Measurements from ENCODE around the gene RPTOR.

The RPTOR gene

GRCh38 chr17:80980397-80981061 lies 435.9 kb downstream of the RPTOR start:
- Mint-ChIP-seq H3K4me3 (peak overlapping the region; percentile 4 to 59), H3K27me3 (peaks cover 17 to 19% of the 10 kb centered on the region in 2 donors), H3K4me1 (peaks cover 9 to 14% of the 10 kb centered on the region in 2 donors), H3K9me3 (no peaks in the 10 kb centered on the region), H3K36me3 (no peaks in the 10 kb centered on the region), H3K27ac (peak overlapping the region; percentile 7)
- DNase-seq (no peak), ATAC-seq (replicated peaks) (peak; percentile 63 to 71)

DNA sequence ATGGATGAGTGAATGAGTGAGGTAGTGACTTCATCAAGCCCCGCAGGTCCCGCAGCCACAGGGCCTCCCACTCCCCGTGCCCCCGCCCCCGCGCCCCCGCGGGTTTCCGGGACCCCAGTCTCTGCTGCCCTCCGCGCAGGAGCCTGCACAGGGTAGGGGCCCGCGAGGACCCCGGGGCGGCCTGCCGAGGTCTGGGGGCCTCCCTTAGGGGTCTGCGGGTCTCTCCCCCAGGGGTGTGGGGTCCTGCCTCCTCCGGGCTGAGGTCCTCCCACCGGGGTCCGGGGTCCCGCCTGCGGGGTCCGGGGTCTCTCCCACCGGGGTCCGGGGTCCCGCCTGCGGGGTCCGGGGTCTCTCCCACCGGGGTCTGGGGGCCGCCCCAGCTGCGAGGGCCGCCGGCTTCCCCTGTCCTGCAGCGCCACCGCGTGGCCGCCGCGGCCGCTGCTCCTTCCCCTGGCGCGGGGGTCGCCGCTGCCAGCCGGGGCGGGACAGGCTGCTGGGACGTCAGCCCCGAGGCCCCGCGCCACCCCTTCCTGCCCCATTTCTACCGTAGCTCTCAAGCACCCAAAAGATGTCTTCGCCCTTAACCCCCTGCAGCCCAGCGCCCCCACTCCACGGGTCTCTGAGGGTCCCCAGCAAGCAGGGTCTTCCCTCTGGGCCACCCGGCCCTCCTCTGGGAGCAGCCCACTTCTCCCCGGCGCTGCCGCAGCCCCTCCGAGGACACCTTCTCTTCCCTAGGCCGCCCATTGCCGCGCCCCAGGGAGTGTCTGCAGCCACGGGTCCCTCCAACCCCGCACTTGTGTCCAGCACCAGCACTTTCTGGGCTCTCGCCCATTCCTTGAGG lies 436.6 kb downstream of the RPTOR start:
- ATAC-seq (replicated peaks) (peak; percentile 79 to 81), DNase-seq (no peak)
- H3K9me3 Mint-ChIP-seq = no peaks in the 10 kb centered on the region
- H3K27ac Mint-ChIP-seq = peak overlapping the region; percentile 75
- H3K4me3 Mint-ChIP-seq = peak overlapping the region; percentile 4 to 59
- H3K4me1 Mint-ChIP-seq = peaks cover 9 to 22% of the 10 kb centered on the region in 2 donors
- peaks cover 17 to 19% of the 10 kb centered on the region in 2 donors for H3K27me3 Mint-ChIP-seq
- H3K36me3 Mint-ChIP-seq = no peaks in the 10 kb centered on the region

- H3K4me1 Mint-ChIP-seq = peaks cover 13 to 28% of the 10 kb centered on the region in 2 donors
- H3K9me3 Mint-ChIP-seq = no peaks in the 10 kb centered on the region
- H3K36me3 Mint-ChIP-seq = no peaks in the 10 kb centered on the region
- ATAC-seq (replicated peaks) (no peak), DNase-seq (no peak)
- peaks cover 17 to 19% of the 10 kb centered on the region in 2 donors for H3K27me3 Mint-ChIP-seq
- peak overlapping the region in 1 of 2 donors; percentile 6 for H3K4me3 Mint-ChIP-seq
- H3K27ac Mint-ChIP-seq = no peak overlapping the region
Measured at GRCh38 chr17:80981929-80982425, 437.3 kb downstream of the RPTOR start.

GRCh38 chr17:80982426-80982974 lies 437.9 kb downstream of the RPTOR start:
- no peak overlapping the region for H3K27ac Mint-ChIP-seq
- no peak for ATAC-seq (replicated peaks)
- H3K36me3 Mint-ChIP-seq = no peaks in the 10 kb centered on the region
- no peak for DNase-seq
- H3K4me3 Mint-ChIP-seq = no peak overlapping the region
- H3K9me3 Mint-ChIP-seq = no peaks in the 10 kb centered on the region
- peaks cover 18 to 33% of the 10 kb centered on the region in 2 donors for H3K4me1 Mint-ChIP-seq
- peaks cover 17 to 19% of the 10 kb centered on the region in 2 donors for H3K27me3 Mint-ChIP-seq

- Mint-ChIP-seq H3K27ac (no peak overlapping the region), H3K36me3 (no peaks in the 10 kb centered on the region), H3K27me3 (peaks cover 17 to 19% of the 10 kb centered on the region in 2 donors), H3K4me3 (no peak overlapping the region), H3K4me1 (peaks cover 21 to 41% of the 10 kb centered on the region in 2 donors), H3K9me3 (no peaks in the 10 kb centered on the region)
- ATAC-seq (replicated peaks) = no peak
- DNase-seq = no peak
Measured at GRCh38 chr17:80983545-80983944, 438.9 kb downstream of the RPTOR start.

GRCh38 chr17:80984749-80985148 lies 440.1 kb downstream of the RPTOR start:
- H3K27ac Mint-ChIP-seq = no peak overlapping the region
- DNase-seq (no peak), ATAC-seq (replicated peaks) (no peak)
- no peak overlapping the region for H3K4me3 Mint-ChIP-seq
- H3K36me3 Mint-ChIP-seq = no peaks in the 10 kb centered on the region
- no peaks in the 10 kb centered on the region for H3K9me3 Mint-ChIP-seq
- H3K4me1 Mint-ChIP-seq = peaks cover 26 to 48% of the 10 kb centered on the region in 2 donors
- H3K27me3 Mint-ChIP-seq = peaks cover 12 to 13% of the 10 kb centered on the region in 2 donors

GRCh38 chr17:80986046-80986445 lies 441.4 kb downstream of the RPTOR start:
- Mint-ChIP-seq H3K9me3 (no peaks in the 10 kb centered on the region), H3K4me3 (no peak overlapping the region), H3K4me1 (peaks cover 19 to 47% of the 10 kb centered on the region in 2 donors), H3K27me3 (no peaks in the 10 kb centered on the region), H3K36me3 (no peaks in the 10 kb centered on the region), H3K27ac (no peak overlapping the region)
- ATAC-seq (replicated peaks) (no peak), DNase-seq (no peak)

- Mint-ChIP-seq H3K4me3 (peak overlapping the region; percentile 44), H3K36me3 (no peaks in the 10 kb centered on the region), H3K27me3 (no peaks in the 10 kb centered on the region), H3K9me3 (no peaks in the 10 kb centered on the region), H3K4me1 (peaks cover 19 to 48% of the 10 kb centered on the region in 2 donors), H3K27ac (peak overlapping the region; percentile 63)
- no peak for DNase-seq
- peak; percentile 38 for ATAC-seq (replicated peaks)
Measured at GRCh38 chr17:80986816-80987475, 442.3 kb downstream of the RPTOR start.

GRCh38 chr17:80987941-80988461 lies 443.4 kb downstream of the RPTOR start:
- DNase-seq (no peak), ATAC-seq (replicated peaks) (peak; percentile 6 to 16)
- peaks cover 22 to 55% of the 10 kb centered on the region in 2 donors for H3K4me1 Mint-ChIP-seq
- no peaks in the 10 kb centered on the region for H3K9me3 Mint-ChIP-seq
- no peaks in the 10 kb centered on the region for H3K36me3 Mint-ChIP-seq
- H3K4me3 Mint-ChIP-seq = no peak overlapping the region
- H3K27me3 Mint-ChIP-seq = no peaks in the 10 kb centered on the region
- H3K27ac Mint-ChIP-seq = peak overlapping the region; percentile 56

DNA sequence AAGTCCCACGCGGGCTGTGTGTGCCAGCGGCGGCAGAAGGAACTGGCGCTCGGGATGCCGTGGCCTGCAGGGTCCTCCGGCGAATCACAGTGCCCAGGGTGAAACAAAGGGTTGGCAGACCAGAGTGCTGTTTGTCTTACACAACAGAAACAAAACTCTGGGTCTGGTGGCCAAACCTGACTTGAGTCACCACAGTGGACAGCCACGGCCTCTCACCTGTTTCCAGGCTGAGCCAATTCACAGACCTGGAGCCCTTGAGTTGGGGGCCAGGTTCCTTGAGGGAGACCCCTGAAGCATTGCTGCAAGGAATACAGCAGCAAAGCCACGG lies 444.9 kb downstream of the RPTOR start:
- no peaks in the 10 kb centered on the region for H3K27me3 Mint-ChIP-seq
- ATAC-seq (replicated peaks) = no peak
- DNase-seq = no peak
- H3K4me1 Mint-ChIP-seq = peaks cover 26 to 63% of the 10 kb centered on the region in 2 donors
- no peaks in the 10 kb centered on the region for H3K9me3 Mint-ChIP-seq
- H3K27ac Mint-ChIP-seq = no peak overlapping the region
- peaks cover 0 to 3% of the 10 kb centered on the region in 2 donors for H3K36me3 Mint-ChIP-seq
- H3K4me3 Mint-ChIP-seq = no peak overlapping the region

- no peaks in the 10 kb centered on the region for H3K27me3 Mint-ChIP-seq
- peaks cover 26 to 57% of the 10 kb centered on the region in 2 donors for H3K4me1 Mint-ChIP-seq
- peaks cover 11 to 12% of the 10 kb centered on the region in 2 donors for H3K36me3 Mint-ChIP-seq
- H3K9me3 Mint-ChIP-seq = no peaks in the 10 kb centered on the region
- H3K27ac Mint-ChIP-seq = peak overlapping the region; percentile 88
- ATAC-seq (replicated peaks) (peak; percentile 2 to 8), DNase-seq (no peak)
- H3K4me3 Mint-ChIP-seq = peak overlapping the region; percentile 81 to 82
Measured at GRCh38 chr17:80990921-80991644, 446.4 kb downstream of the RPTOR start.

DNA sequence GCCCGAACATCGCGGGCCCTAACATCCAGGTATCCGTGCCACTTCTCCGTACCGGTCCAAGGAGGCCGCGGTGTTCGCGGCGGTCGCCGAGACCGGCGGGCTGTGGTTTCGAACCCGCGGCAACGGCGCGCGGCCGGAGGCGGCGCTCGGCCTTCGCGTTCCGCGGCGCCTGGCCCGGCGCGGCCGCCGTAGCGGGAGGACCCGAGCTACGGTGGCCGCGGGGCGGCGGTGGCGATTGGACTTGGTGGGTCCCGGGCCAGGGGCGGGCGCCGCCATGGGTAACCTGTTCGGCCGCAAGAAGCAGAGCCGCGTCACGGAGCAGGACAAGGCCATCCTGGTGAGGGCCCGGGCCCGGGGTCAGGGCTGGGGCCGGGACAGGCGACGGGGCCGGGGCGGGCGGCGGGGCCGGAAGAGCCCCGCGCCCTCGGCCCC lies 447.0 kb downstream of the RPTOR start, which contains the start of gene CHMP6:
TSS of gene CHMP6 (plus strand) at position 197 of the 432 bp plus-strand sequence. CDS start at position 275, 78 bp downstream.
- peak within 1 kb of the TSS; percentile 81 to 82 for H3K4me3 Mint-ChIP-seq
- peak; percentile 55 to 70 for ATAC-seq (replicated peaks)
- DNase-seq = peak; percentile 73
- H3K27ac Mint-ChIP-seq = peak within 1 kb of the TSS; percentile 88
- H3K36me3 Mint-ChIP-seq = peaks cover 16 to 17% of the 10 kb centered on the region in 2 donors
- H3K4me1 Mint-ChIP-seq = peaks cover 26 to 52% of the 10 kb centered on the region in 2 donors
- H3K27me3 Mint-ChIP-seq = no peaks in the 10 kb centered on the region
- no peaks in the 10 kb centered on the region for H3K9me3 Mint-ChIP-seq

All from stimulated activated naive B cell treated with anti-CD40 and anti-IgM and Interleukin-4, amounts not matched to agents 10 μg/mL and 1 μg/mL and 100 μg/mL, for 72 hours (primary cell).